Measurements from ENCODE around the gene BTN2A1. TPM values are rescaled to one million over a fixed set of nuclear protein-coding genes. Genes with fewer than 3 reads are reported as not detected.

The BTN2A1 gene
- total RNA-seq, 1 experiment from 2014 or later, result 11.2 TPM

GRCh38 chr6:26447257-26447656 lies 10.5 kb upstream of the BTN2A1 start:
- intact Hi-C loops (cut with micrococcal nuclease), result no loop called here
- TF ChIP-seq POLR2A (IDR thresholded peaks at IDR 0.05; ENCODE audit: borderline replicate concordance, extremely low read depth, insufficient read depth, insufficient read length), result no peak
- no peak for TF ChIP-seq ZFX (IDR thresholded peaks at IDR 0.05)
- TF ChIP-seq CBX3 (IDR thresholded peaks at IDR 0.05; ENCODE audit: low read depth), result no peak
- no peak for TF ChIP-seq EZH2phosphoT487 (IDR thresholded peaks at IDR 0.05; ENCODE audit: borderline replicate concordance)
- TF ChIP-seq ZNF274 (IDR thresholded peaks at IDR 0.05; ENCODE audit: low read depth, low read length), result no peak
- no peak for TF ChIP-seq REST (IDR thresholded peaks at IDR 0.05; ENCODE audit: low read depth)
- no peak for TF ChIP-seq ZBTB33 (IDR thresholded peaks at IDR 0.05; ENCODE audit: extremely low read depth, insufficient replicate concordance, low read length)
- TF ChIP-seq FOSL1 (IDR thresholded peaks at IDR 0.05; ENCODE audit: low read depth), result no peak
- TF ChIP-seq YY1 (IDR thresholded peaks at IDR 0.05; ENCODE audit: extremely low read depth, insufficient replicate concordance, low read depth, low read length), result no peak
- TF ChIP-seq TCF7L2 (IDR thresholded peaks at IDR 0.05; ENCODE audit: borderline replicate concordance, extremely low read depth, insufficient read depth, insufficient read length), result no peak
- no peak for TF ChIP-seq SRF (IDR thresholded peaks at IDR 0.05; ENCODE audit: low read depth)
- TF ChIP-seq EGR1 (IDR thresholded peaks at IDR 0.05; ENCODE audit: low read depth), result no peak

More at GRCh38 chr6:26447257-26447656, 10.5 kb upstream of the BTN2A1 start:
- Histone ChIP-seq H3K27me3 (ENCODE audit: insufficient read depth, low read length) (no peaks in the 10 kb centered on the region), H3K27ac (ENCODE audit: low read depth, low read length) (no peak overlapping the region), H3K79me2 (ENCODE audit: insufficient read depth, low read length) (no peaks in the 10 kb centered on the region), H2AFZ (ENCODE audit: low read depth, low read length, poor library complexity, severe bottlenecking) (no peak overlapping the region), H3K4me3 (replicated peaks in 1 of 2; ENCODE audit: low read depth in 1 of 2, low read length in 2 of 2) (no peak overlapping the region), H3K4me1 (ENCODE audit: control insufficient read depth in 1 of 2, insufficient read depth in 2 of 2, low read length in 2 of 2) (no peaks in the 10 kb centered on the region), H4K20me1 (ENCODE audit: insufficient read depth) (no peaks in the 10 kb centered on the region), H3K4me2 (ENCODE audit: low read length) (no peak overlapping the region), H3K9me3 (ENCODE audit: control insufficient read depth in 1 of 2, insufficient read depth in 1 of 2, low read depth in 1 of 2, low read length in 2 of 2) (no peaks in the 10 kb centered on the region), H3K9me2 (ENCODE audit: insufficient read depth) (no peaks in the 10 kb centered on the region), H3K36me3 (ENCODE audit: control insufficient read depth in 1 of 2, insufficient read depth in 2 of 2, low read length in 2 of 2) (no peaks in the 10 kb centered on the region), H3K9ac (ENCODE audit: low read length) (no peak overlapping the region)
- POLR2A ChIA-PET, result no interaction called here
- no TSS peak for BruUV-seq (replicated peaks)
- CTCF ChIA-PET, result no interaction called here
- RAD21 ChIA-PET (ENCODE audit: low non-redundant PET in 1 of 2, low total read pairs in 2 of 2, uncharacterized antibody in 2 of 2, unreplicated experiment in 2 of 2), result no interaction called here
- DNase-seq (ENCODE audit: low read depth, low spot score) (no peak), ATAC-seq (no peak)
